Choroid plexus epithelial cell (primary cell): ENCODE measurements around the gene AK8.

ENCODE experiments used
- DNase-seq: peaks from one replicate; pipeline ENCODE4 v3.0.0-alpha.2; 2010; ENCODE audit warnings: low read depth
- H3K4me3 ChIP-seq: 2 replicates; pipeline ENCODE4 v1.5.1; 2011; ENCODE audit warnings: low read depth, mild to moderate bottlenecking, control low read depth, low read length, moderate library complexity
- TF ChIP-seq, protein P1 (sequence below): conservative IDR thresholded peaks from 2 replicates; pipeline ENCODE4 v1.5.1; 2011; ENCODE audit warnings: low read depth, mild to moderate bottlenecking, control low read depth, inconsistent platforms, low read length, moderate library complexity

AK8 gene

DNA sequence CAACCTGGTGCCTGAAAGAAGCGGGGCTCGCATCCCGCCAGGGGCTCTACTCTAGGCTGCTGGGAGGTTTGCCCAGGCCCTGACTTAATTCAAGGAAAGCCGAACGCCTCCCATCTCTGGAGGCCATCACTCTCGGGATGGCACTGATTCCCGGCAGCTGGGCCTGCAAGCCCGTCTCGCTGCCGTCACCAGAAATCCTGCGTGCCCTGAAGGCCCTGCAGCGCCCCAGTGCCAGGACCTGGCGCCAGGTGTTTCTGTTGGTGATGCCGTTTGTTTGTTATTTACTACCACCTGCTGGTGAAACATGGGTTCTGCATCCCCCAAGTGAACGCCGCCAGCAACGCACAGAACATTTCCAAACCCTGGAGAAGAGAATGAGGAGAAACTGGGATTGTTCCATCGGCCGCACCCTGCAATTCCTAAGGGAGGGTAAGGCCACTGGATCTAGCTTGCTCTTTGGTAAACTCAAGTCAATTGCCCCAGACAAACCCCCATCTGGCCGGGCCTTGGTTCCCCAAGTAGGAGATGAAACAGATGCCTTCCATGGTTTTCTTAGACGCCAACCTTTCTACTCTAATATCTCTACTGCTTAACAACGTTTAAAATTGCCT, 77.9 kb downstream of the AK8 start:
- TF ChIP-seq, protein P1, sequence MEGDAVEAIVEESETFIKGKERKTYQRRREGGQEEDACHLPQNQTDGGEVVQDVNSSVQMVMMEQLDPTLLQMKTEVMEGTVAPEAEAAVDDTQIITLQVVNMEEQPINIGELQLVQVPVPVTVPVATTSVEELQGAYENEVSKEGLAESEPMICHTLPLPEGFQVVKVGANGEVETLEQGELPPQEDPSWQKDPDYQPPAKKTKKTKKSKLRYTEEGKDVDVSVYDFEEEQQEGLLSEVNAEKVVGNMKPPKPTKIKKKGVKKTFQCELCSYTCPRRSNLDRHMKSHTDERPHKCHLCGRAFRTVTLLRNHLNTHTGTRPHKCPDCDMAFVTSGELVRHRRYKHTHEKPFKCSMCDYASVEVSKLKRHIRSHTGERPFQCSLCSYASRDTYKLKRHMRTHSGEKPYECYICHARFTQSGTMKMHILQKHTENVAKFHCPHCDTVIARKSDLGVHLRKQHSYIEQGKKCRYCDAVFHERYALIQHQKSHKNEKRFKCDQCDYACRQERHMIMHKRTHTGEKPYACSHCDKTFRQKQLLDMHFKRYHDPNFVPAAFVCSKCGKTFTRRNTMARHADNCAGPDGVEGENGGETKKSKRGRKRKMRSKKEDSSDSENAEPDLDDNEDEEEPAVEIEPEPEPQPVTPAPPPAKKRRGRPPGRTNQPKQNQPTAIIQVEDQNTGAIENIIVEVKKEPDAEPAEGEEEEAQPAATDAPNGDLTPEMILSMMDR: peak; percentile 87
- DNase-seq: peak; percentile 80
- no peak overlapping the region for H3K4me3 ChIP-seq

DNA sequence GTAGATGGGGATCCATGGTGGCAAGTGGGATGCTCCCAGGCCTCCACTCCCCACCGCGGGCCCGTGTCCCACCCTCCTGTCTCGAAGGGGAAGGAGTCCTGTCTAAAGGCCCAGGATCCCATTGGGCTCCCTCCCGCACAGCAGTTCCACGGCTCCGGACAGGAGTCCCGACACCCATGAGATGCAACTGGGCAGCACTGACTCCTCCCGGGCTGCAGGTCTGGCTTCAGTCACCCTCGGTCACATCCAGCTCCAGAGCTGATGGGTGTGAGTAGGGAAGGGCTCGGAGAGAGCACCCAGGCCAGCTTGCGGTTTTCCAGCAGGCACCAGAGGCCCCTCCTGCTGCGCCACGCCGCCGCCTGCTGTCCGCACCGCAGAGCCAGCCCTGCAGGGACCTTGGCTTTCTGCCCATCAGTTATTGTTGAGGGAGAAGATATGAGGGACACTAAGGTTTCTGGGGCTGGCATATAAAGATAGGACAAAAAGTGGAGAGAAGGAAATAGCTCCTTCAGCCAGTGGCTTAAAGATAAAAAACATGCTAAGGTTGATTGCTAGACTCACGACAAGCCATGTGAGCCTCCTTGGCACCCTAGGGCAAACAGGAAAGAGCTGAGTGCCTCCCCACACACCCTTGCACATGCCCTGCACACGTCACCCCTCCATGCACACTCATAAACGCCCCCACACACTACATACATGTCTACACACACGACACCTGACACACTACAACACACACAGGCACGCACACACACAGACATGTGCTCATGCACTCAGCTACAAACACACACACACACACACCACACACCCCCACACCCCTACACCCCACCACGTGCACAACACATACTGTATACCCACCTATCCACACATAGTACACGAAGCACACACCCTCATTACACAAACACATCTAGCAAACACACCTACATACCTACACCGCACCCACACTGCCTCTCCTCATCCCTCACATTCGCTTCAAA, 79.0 kb downstream of the AK8 start:
- H3K4me3 ChIP-seq: no peak overlapping the region
- DNase-seq: peak; percentile 4
- TF ChIP-seq, protein P1: peak; percentile 10

DNA sequence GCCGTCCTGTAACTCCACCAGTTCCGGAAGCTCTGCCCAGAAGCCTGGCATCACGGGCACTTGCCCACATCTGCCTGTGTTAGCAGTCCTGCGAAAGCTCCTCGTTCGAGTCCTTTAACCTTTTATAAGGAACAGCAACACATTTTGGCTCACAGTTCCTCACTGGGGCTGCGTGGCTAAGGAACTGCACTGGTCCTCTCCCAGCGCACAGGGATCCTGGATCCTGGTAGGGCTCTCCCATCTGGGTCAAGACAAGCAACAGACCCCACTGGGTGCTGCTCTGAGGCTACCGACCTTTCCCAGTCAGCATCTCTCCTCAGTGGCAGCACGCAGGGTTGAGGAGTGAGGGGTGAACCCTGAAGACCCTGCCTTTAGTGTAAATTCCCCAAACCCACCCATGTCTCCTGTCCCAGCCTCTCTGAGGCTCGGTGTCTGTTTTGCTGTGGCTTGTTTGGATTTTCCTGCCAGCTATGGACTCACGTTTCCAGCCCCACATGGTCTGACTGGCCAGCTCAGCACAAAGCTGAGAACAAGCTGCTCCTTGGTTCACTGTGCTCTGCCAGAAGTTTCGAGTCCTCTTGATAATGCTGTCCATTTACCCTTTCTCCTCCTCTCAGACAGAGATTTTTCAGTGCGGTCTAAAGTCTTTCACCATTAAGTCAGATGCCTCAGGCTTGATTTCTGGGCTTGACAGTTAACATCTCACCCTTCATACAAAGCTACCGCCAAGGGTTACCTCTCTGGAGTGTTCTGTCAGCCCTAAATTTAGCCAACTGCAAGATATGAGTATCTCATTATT, 80.0 kb downstream of the AK8 start:
- TF ChIP-seq, protein P1: no peak
- H3K4me3 ChIP-seq: no peak overlapping the region

DNA sequence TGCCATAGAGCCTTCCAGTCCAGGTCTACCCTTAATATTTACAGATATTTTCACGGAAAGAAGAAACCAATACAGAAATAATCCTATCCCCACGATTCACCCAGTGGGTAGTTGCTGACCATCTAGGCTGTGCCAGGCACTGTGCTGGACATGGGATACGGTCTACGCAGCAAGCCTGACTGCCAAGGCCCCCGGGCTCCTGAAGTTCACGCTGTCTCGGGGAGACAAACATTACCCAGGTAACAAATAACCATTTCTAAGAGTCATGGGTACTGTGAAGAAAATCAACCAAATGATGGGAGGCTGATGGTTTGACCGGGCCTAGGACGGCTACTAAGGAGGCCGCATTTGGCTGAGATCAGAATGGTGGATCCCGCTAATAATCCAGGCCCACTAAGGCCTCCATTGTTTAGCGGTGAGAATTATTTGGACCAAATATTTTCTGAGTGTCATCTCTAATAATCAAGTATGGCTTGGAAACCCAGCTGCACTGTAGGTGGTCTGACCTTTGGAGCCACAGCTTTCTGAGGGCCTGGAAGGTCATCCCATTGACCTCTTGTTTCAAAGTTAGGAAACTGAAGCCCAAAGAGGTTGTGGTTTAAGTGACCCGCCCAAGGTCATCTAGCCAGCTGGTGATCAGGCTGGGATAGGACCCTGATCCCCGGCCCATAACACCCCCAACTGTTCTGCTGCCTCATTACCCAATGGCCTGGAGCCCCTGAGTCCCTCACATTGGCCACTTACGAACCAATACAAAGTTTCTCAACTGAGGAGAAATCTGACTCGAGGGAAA, 82.4 kb downstream of the AK8 start:
- DNase-seq: no peak
- TF ChIP-seq, protein P1: no peak
- H3K4me3 ChIP-seq: no peak overlapping the region

More for the DNA sequence above, 80.0 kb downstream of the AK8 start:
- peak; percentile 41 for DNase-seq

DNA sequence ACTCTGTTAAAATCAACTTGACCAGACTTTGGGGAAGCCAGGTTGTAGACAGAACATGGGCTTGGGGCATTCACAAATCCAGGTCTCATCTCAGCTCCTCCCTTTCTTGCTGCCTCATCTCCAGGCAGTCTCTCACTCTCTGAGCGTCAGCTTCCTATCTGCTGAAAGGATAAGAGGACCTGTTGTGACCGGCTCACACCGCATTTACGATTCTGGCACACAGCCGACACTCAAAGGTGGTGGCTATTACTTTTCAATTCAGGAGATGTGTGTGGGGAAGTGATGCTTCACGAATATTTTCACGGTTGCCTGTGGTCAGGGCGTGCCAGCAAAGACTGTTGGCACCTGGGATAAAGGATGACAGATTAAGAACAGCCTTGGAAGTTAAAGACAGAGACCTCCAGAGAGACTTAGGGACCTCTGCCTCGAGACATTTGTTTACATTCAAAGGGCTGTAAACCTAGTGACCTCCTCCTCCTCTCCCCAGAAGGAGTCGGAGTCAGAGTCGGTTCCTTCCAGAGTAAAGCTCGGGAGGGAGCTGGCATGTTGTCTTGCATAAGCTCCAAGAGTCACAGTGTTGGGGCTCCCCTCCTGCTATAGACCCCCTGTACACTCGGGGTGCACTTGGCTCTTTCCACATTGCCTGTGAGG, 83.2 kb downstream of the AK8 start:
- TF ChIP-seq, protein P1: no peak
- no peak overlapping the region for H3K4me3 ChIP-seq
- no peak for DNase-seq
